Stimulated activated naive B cell treated with anti-CD40 and anti-IgM and Interleukin-4, amounts not matched to agents 10 μg/mL and 1 μg/mL and 100 μg/mL, for 72 hours (primary cell): Measurements from ENCODE around the gene TMEM259.

Experiments used
- ATAC-seq, 2 donors: fragments of 150-1000 bp; cut with Tn5 transposase; replicated peaks; 2 replicates each; pipeline ENCODE4 v1.10.0; 2021; ENCODE audit warnings: moderate library complexity in 1 of 2
- DNase-seq: peaks from one replicate; pipeline ENCODE4 v3.0.0; 2021
- H3K27ac Mint-ChIP-seq: one replicate; pipeline ENCODE4 v1.8.0; 2022; ENCODE audit warnings: mild to moderate bottlenecking, mixed read lengths
- H3K27me3 Mint-ChIP-seq, 2 donors: one replicate each; pipeline ENCODE4 v1.8.0; 2022; ENCODE audit warnings: mixed read lengths in 2 of 2
- H3K36me3 Mint-ChIP-seq, 2 donors: one replicate each; pipeline ENCODE4 v1.8.0; 2022; ENCODE audit warnings: mixed read lengths in 2 of 2, mild to moderate bottlenecking in 1 of 2
- H3K4me1 Mint-ChIP-seq, 2 donors: one replicate each; pipeline ENCODE4 v1.8.0; 2022; ENCODE audit warnings: mixed read lengths in 2 of 2, mild to moderate bottlenecking in 1 of 2
- H3K4me3 Mint-ChIP-seq, 2 donors: one replicate each; pipeline ENCODE4 v1.8.0; 2022; ENCODE audit warnings: mild to moderate bottlenecking in 2 of 2, mixed read lengths in 2 of 2, moderate library complexity in 1 of 2
- H3K9me3 Mint-ChIP-seq, 2 donors: one replicate each; pipeline ENCODE4 v1.8.0; 2022; ENCODE audit warnings: mixed read lengths in 2 of 2, mild to moderate bottlenecking in 1 of 2

TMEM259 gene

GRCh38 chr19:1010586-1011510, 10.1 kb downstream of the TMEM259 start:
- no peak for ATAC-seq
- no peak for DNase-seq
- no peak overlapping the region for H3K27ac Mint-ChIP-seq
- no peaks in the 10 kb centered on the region for H3K9me3 Mint-ChIP-seq
- H3K4me3 Mint-ChIP-seq: no peak overlapping the region
- peaks cover 18 to 31% of the 10 kb centered on the region in 2 donors for H3K36me3 Mint-ChIP-seq
- peaks cover 10% of the 10 kb centered on the region in 2 donors for H3K4me1 Mint-ChIP-seq
- no peaks in the 10 kb centered on the region for H3K27me3 Mint-ChIP-seq

DNA sequence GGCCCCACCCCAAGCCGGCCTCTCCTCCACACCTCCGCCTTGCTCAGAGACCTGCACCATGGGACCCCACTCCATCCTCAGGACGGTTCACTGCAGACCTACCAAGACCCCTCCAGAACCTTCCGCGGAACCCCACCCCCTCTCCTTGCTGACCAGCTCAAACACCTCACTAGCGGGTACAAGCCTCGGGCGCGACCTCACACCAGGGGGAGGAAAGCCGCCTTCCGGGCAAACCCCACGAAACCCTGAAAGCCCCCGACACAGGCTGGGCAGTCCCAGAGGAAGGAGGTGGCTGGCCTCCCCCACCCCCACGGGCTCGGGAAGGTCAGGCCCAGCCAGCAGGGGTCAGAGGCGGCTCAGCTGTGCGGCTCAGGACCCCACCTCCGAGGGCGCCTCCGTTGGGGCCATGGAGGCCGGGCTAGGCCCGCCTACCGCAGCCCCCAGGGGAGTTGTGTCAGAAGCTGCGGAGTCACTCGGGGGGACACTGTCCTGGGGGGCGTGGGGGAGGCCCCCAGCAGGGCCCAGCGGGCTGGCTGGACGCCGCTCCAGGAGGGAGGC, 10.9 kb downstream of the TMEM259 start:
- Mint-ChIP-seq H3K9me3 (no peaks in the 10 kb centered on the region), H3K27ac (no peak overlapping the region), H3K4me3 (no peak overlapping the region), H3K4me1 (peaks cover 10% of the 10 kb centered on the region in 2 donors), H3K27me3 (no peaks in the 10 kb centered on the region), H3K36me3 (peaks cover 20 to 34% of the 10 kb centered on the region in 2 donors)
- DNase-seq (no peak), ATAC-seq (no peak)

- peaks cover 0 to under 1% of the 10 kb centered on the region in 2 donors for H3K27me3 Mint-ChIP-seq
- H3K9me3 Mint-ChIP-seq: no peaks in the 10 kb centered on the region
- DNase-seq: no peak
- H3K36me3 Mint-ChIP-seq: peaks cover 21 to 35% of the 10 kb centered on the region in 2 donors
- peaks cover 10 to 12% of the 10 kb centered on the region in 2 donors for H3K4me1 Mint-ChIP-seq
- ATAC-seq: no peak
- no peak overlapping the region for H3K4me3 Mint-ChIP-seq
- no peak overlapping the region for H3K27ac Mint-ChIP-seq
Measured at GRCh38 chr19:1009041-1009980, 11.6 kb downstream of the TMEM259 start.

DNA sequence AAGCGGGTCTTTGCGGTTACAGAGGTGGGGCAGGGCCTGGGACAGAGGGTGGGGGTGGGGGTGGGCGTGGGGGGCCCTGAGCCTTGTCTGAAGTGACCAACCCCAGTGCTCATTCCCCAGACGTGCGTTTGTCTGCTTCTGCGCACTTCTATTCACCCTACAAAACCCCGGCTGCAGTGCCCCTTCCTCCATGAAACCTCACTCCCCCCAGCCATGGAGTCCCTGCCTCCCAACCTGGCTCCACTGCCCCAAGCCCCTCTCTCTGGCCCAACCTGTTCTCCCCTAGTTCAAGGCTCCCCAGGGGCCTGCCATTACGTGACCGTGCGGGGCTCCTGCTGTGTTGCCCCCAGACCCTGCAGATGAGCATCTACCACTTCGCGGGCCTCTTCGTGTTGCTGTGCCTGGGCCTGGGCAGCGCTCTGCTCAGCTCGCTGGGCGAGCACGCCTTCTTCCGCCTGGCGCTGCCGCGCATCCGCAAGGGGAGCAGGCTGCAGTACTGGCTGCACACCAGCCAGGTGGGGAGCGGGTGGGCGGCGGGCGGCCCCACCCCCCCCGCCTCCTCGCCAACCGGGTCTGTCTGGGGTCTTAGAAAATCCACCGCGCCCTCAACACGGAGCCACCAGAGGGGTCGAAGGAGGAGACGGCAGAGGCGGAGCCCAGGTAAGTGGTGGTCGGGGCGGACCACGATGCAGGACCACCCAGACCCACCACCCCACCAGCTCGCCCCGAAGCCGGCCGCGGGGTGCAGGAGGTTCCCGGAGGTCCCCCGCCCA, 12.5 kb downstream of the TMEM259 start:
- H3K27ac Mint-ChIP-seq: peak overlapping the region; percentile 42
- no peak overlapping the region for H3K4me3 Mint-ChIP-seq
- H3K27me3 Mint-ChIP-seq: peaks cover 0 to 6% of the 10 kb centered on the region in 2 donors
- no peaks in the 10 kb centered on the region for H3K9me3 Mint-ChIP-seq
- peaks cover 12% of the 10 kb centered on the region in 2 donors for H3K4me1 Mint-ChIP-seq
- ATAC-seq: no peak
- DNase-seq: no peak
- peaks cover 24 to 32% of the 10 kb centered on the region in 2 donors for H3K36me3 Mint-ChIP-seq

DNA sequence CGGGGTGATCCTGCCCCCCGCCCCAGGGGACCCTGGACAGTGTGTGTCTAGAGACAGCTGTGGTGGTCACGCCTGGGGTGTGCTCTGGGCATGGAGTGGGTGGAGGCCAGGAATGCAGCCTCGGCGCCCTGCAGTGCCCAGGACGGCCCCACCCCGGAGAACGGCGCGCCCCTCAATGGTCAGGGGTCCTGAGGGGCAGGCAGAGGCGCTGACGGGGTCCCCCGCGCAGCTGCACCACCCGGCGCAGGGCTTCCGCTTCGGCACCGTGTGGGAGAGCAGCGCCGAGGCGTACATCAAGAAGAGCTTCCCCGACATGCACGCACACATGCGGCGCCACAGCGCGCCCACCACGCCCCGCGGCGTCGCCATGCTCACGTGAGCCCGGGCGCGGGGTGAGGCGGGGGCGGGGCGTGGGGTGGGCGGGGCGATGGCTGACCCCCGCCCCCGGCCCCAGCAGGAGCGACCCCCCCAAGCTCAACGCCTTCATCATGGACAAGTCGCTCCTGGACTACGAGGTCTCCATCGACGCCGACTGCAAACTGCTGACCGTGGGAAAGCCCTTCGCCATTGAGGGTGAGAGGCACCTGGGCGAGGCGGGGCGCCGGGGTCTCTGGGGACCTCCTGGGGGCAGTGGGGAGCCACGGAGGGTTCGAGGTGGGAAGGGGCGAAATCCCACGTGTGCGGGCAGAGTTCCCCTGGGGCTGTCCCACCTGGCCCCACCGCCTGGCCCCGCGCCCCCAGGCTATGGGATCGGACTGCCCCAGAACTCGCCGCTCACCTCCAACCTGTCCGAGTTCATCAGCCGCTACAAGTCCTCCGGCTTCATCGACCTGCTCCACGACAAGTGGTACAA, 13.3 kb downstream of the TMEM259 start:
- DNase-seq (no peak), ATAC-seq (no peak)
- H3K36me3 Mint-ChIP-seq: peaks cover 24 to 34% of the 10 kb centered on the region in 2 donors

GRCh38 chr19:1006711-1007398, 14.1 kb downstream of the TMEM259 start:
- Mint-ChIP-seq H3K36me3 (peaks cover 24 to 36% of the 10 kb centered on the region in 2 donors), H3K27me3 (peaks cover 6 to 13% of the 10 kb centered on the region in 2 donors), H3K4me1 (peaks cover 12 to 15% of the 10 kb centered on the region in 2 donors), H3K4me3 (no peak overlapping the region), H3K27ac (peak overlapping the region; percentile 92), H3K9me3 (no peaks in the 10 kb centered on the region)
- DNase-seq: no peak
- no peak for ATAC-seq

More for the DNA sequence above, 13.3 kb downstream of the TMEM259 start:
- Mint-ChIP-seq H3K27ac (peak overlapping the region; percentile 92), H3K4me3 (no peak overlapping the region), H3K27me3 (peaks cover 3 to 9% of the 10 kb centered on the region in 2 donors), H3K4me1 (peaks cover 12% of the 10 kb centered on the region in 2 donors), H3K9me3 (no peaks in the 10 kb centered on the region)

GRCh38 chr19:1004803-1005664, 15.9 kb downstream of the TMEM259 start:
- Mint-ChIP-seq H3K36me3 (peaks cover 19 to 30% of the 10 kb centered on the region in 2 donors), H3K4me1 (peaks cover 19 to 21% of the 10 kb centered on the region in 2 donors), H3K27me3 (peaks cover 11 to 24% of the 10 kb centered on the region in 2 donors), H3K27ac (peak overlapping the region; percentile 10), H3K4me3 (peak overlapping the region in 1 of 2 donors; percentile 40), H3K9me3 (no peaks in the 10 kb centered on the region)
- DNase-seq: no peak
- no peak for ATAC-seq

GRCh38 chr19:1004204-1004802, 16.6 kb downstream of the TMEM259 start:
- no peak for DNase-seq
- H3K27me3 Mint-ChIP-seq: peaks cover 14 to 26% of the 10 kb centered on the region in 2 donors
- peaks cover 17 to 23% of the 10 kb centered on the region in 2 donors for H3K36me3 Mint-ChIP-seq
- peaks cover 0 to under 1% of the 10 kb centered on the region in 2 donors for H3K9me3 Mint-ChIP-seq
- peaks cover 19 to 22% of the 10 kb centered on the region in 2 donors for H3K4me1 Mint-ChIP-seq
- H3K27ac Mint-ChIP-seq: peak overlapping the region; percentile 63
- ATAC-seq: no peak
- H3K4me3 Mint-ChIP-seq: no peak overlapping the region

- H3K27ac Mint-ChIP-seq: no peak overlapping the region
- H3K27me3 Mint-ChIP-seq: peaks cover 21 to 34% of the 10 kb centered on the region in 2 donors
- peaks cover 17 to 23% of the 10 kb centered on the region in 2 donors for H3K36me3 Mint-ChIP-seq
- H3K4me3 Mint-ChIP-seq: no peak overlapping the region
- no peak for ATAC-seq
- peaks cover 0 to 4% of the 10 kb centered on the region in 2 donors for H3K9me3 Mint-ChIP-seq
- DNase-seq: no peak
- H3K4me1 Mint-ChIP-seq: peaks cover 23 to 28% of the 10 kb centered on the region in 2 donors
Measured at GRCh38 chr19:1003283-1003682, 17.6 kb downstream of the TMEM259 start.

GRCh38 chr19:1002600-1002999, 18.3 kb downstream of the TMEM259 start:
- peaks cover 0 to 4% of the 10 kb centered on the region in 2 donors for H3K9me3 Mint-ChIP-seq
- peaks cover 27 to 41% of the 10 kb centered on the region in 2 donors for H3K27me3 Mint-ChIP-seq
- no peak for DNase-seq
- peaks cover 17 to 21% of the 10 kb centered on the region in 2 donors for H3K36me3 Mint-ChIP-seq
- no peak for ATAC-seq
- H3K27ac Mint-ChIP-seq: peak overlapping the region; percentile 21
- H3K4me3 Mint-ChIP-seq: no peak overlapping the region
- peaks cover 23 to 28% of the 10 kb centered on the region in 2 donors for H3K4me1 Mint-ChIP-seq

GRCh38 chr19:1001538-1002166, 19.3 kb downstream of the TMEM259 start:
- peaks cover 31 to 51% of the 10 kb centered on the region in 2 donors for H3K27me3 Mint-ChIP-seq
- DNase-seq (peak; percentile 54), ATAC-seq (peak; percentile 65 to 70)
- no peak overlapping the region for H3K27ac Mint-ChIP-seq
- peak overlapping the region in 1 of 2 donors; percentile 73 for H3K4me3 Mint-ChIP-seq
- peaks cover 18 to 22% of the 10 kb centered on the region in 2 donors for H3K4me1 Mint-ChIP-seq
- H3K9me3 Mint-ChIP-seq: peaks cover 0 to 4% of the 10 kb centered on the region in 2 donors
- H3K36me3 Mint-ChIP-seq: peaks cover 11 to 14% of the 10 kb centered on the region in 2 donors
